Measurements from ENCODE around the gene ARID1B.

- TF ChIP-seq CTCF (IDR thresholded peaks at IDR 0.05) (no peak), POLR2A (IDR thresholded peaks at IDR 0.05) (no peak), POLR2AphosphoS5 (IDR thresholded peaks at IDR 0.05) (no peak)
Observed at GRCh38 chr6:156960525-156960924, 183.3 kb downstream of the ARID1B start.

All from prostate gland (tissue), 2 donors.